Keratinocyte (primary cell): ENCODE results near the gene RNLS. TPM values are rescaled to one million over a fixed set of nuclear protein-coding genes. Genes with fewer than 3 reads are reported as not detected.

ENCODE experiments used
- DNase-seq: peaks from one replicate; pipeline ENCODE4 v3.0.0-alpha.2; 2011; ENCODE audit warnings: low read depth, missing footprints, low spot score
- FAIRE-seq: peaks from 2 replicates; lab custom pipeline; 2011; peaks lifted over from hg19 to GRCh38; lab: Jason Lieb, UNC
- H2AFZ ChIP-seq: 2 replicates; pipeline ENCODE4 v1.6.0; 2012; ENCODE audit warnings: low read length, control low read depth, inconsistent platforms; ENCODE audit not compliant: control insufficient read depth
- H3K27ac ChIP-seq: 2 replicates; pipeline ENCODE4 v1.5.1; 2011; ENCODE audit warnings: low read length; ENCODE audit not compliant: control insufficient read depth, insufficient read depth
- H3K27me3 ChIP-seq: 3 replicates; pipeline ENCODE4 v1.6.0; 2011; ENCODE audit warnings: low read length; ENCODE audit not compliant: control insufficient read depth, insufficient read depth; ENCODE audit errors: extremely low read depth
- H3K36me3 ChIP-seq, 2 experiments: 2 replicates in 1 of 2; 3 replicates in 1 of 2; pipeline ENCODE4 v1.5.1; 2011; ENCODE audit warnings: low read length in 2 of 2, mild to moderate bottlenecking in 1 of 2; ENCODE audit not compliant: control insufficient read depth in 2 of 2, insufficient read depth in 2 of 2; ENCODE audit errors: extremely low read depth in 1 of 2
- H3K4me1 ChIP-seq: 3 replicates; pipeline ENCODE4 v1.5.1; 2011; ENCODE audit warnings: low read length; ENCODE audit not compliant: control insufficient read depth, insufficient read depth; ENCODE audit errors: extremely low read depth
- H3K4me2 ChIP-seq: 3 replicates; pipeline ENCODE4 v1.6.0; 2011; ENCODE audit warnings: low read depth, low read length; ENCODE audit not compliant: control insufficient read depth, insufficient read depth; ENCODE audit errors: extremely low read depth
- H3K4me3 ChIP-seq, 3 experiments: fragments of 200-600 bp in 1 of 3; sonication (generic) in 1 of 3; 2 replicates in 2 of 3; 3 replicates in 1 of 3; pipeline ENCODE4 v1.5.1; 2011 to 2016; ENCODE audit warnings: low read length in 3 of 3, mild to moderate bottlenecking in 3 of 3, control low read depth in 2 of 3, inconsistent platforms in 1 of 3, low read depth in 1 of 3, mixed read lengths in 1 of 3, mixed run types in 1 of 3, moderate library complexity in 1 of 3; ENCODE audit not compliant: control insufficient read depth in 2 of 3, insufficient read depth in 2 of 3; ENCODE audit errors: extremely low read depth in 1 of 3
- H3K79me2 ChIP-seq: 2 replicates; pipeline ENCODE4 v1.6.0; 2012; ENCODE audit warnings: low read length; ENCODE audit not compliant: control insufficient read depth, insufficient read depth
- H3K9ac ChIP-seq: 3 replicates; pipeline ENCODE4 v1.6.0; 2011; ENCODE audit warnings: low read length; ENCODE audit not compliant: control insufficient read depth, insufficient read depth; ENCODE audit errors: extremely low read depth
- H3K9me1 ChIP-seq: 3 replicates; pipeline ENCODE4 v1.6.0; 2011; ENCODE audit warnings: low read length; ENCODE audit not compliant: control insufficient read depth, insufficient read depth; ENCODE audit errors: extremely low read depth
- H3K9me3 ChIP-seq: 2 replicates; pipeline ENCODE4 v1.5.1; 2012; ENCODE audit warnings: low read depth, low read length; ENCODE audit not compliant: control insufficient read depth
- H4K20me1 ChIP-seq: 3 replicates; pipeline ENCODE4 v1.6.0; 2011; ENCODE audit warnings: low read length; ENCODE audit not compliant: control insufficient read depth, insufficient read depth; ENCODE audit errors: extremely low read depth
- EZH2 ChIP-seq: IDR thresholded peaks from one replicate; pipeline ENCODE4 v1.6.1; 2012; ENCODE audit warnings: inconsistent platforms, mild to moderate bottlenecking, low read length, moderate library complexity
- dilution Hi-C: fragments of 300-500 bp; cut with MboI; formaldehyde crosslinking; loops from one replicate; pipeline ENCODE4 v1.7.0; 2020; ENCODE audit warnings: low sequenced_read_pairs; ENCODE audit not compliant: extremely low pct_ligation_motif_present
- polyA plus RNA-seq, 5 experiments: library from polyadenylated mRNA; depleted of rRNA in 3 of 5; stranded (reverse) in 3 of 5; stranded (forward) in 1 of 5; unstranded in 1 of 5; fragments of >200 nt; gene quantifications; 1 replicate in 1 of 5; 2 replicates in 3 of 5; 3 replicates in 1 of 5; pipeline versions ENCODE4 v1.2.1 to v1.2.3, GENCODE V29; 2011 to 2012; ENCODE audit warnings: missing spikeins in 2 of 5, low read depth in 1 of 5, low replicate concordance in 1 of 5
- TF ChIP-seq, protein P1 (sequence below), 3 experiments: IDR thresholded peaks in 1 of 3; conservative IDR thresholded peaks in 1 of 3; optimal IDR thresholded peaks in 1 of 3; 2 replicates in 2 of 3; 3 replicates in 1 of 3; pipeline versions ENCODE3 to v1.5.1; 2011; ENCODE audit warnings: low read length in 3 of 3, mild to moderate bottlenecking in 3 of 3, moderate library complexity in 2 of 3, control low read depth in 1 of 3, inconsistent platforms in 1 of 3; ENCODE audit not compliant: insufficient read depth in 2 of 3; ENCODE audit errors: extremely low read depth in 1 of 3

The RNLS gene
- polyA plus RNA-seq, 1 donor (not counting 4 experiments of a cell fraction or from before 2014, with no cell fraction given), result 6.8 TPM

- FAIRE-seq (no peak), DNase-seq (no peak)
- Histone ChIP-seq H4K20me1 (no peaks in the 10 kb centered on the region), H3K27ac (no peak overlapping the region), H3K9me1 (no peaks in the 10 kb centered on the region), H2AFZ (no peak overlapping the region), H3K79me2 (no peaks in the 10 kb centered on the region), H3K4me3 (no peak overlapping the region), H3K27me3 (no peaks in the 10 kb centered on the region), H3K4me1 (no peaks in the 10 kb centered on the region), H3K9me3 (no peaks in the 10 kb centered on the region), H3K9ac (no peak overlapping the region), H3K36me3 (no peaks in the 10 kb centered on the region), H3K4me2 (no peak overlapping the region)
- TF ChIP-seq, protein P1, sequence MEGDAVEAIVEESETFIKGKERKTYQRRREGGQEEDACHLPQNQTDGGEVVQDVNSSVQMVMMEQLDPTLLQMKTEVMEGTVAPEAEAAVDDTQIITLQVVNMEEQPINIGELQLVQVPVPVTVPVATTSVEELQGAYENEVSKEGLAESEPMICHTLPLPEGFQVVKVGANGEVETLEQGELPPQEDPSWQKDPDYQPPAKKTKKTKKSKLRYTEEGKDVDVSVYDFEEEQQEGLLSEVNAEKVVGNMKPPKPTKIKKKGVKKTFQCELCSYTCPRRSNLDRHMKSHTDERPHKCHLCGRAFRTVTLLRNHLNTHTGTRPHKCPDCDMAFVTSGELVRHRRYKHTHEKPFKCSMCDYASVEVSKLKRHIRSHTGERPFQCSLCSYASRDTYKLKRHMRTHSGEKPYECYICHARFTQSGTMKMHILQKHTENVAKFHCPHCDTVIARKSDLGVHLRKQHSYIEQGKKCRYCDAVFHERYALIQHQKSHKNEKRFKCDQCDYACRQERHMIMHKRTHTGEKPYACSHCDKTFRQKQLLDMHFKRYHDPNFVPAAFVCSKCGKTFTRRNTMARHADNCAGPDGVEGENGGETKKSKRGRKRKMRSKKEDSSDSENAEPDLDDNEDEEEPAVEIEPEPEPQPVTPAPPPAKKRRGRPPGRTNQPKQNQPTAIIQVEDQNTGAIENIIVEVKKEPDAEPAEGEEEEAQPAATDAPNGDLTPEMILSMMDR (optimal IDR thresholded peaks at IDR 0.05 in 1 of 3, IDR thresholded peaks at IDR 0.05 in 1 of 3, conservative IDR thresholded peaks at IDR 0.05 in 1 of 3; ENCODE audit: extremely low read depth in 1 of 3, insufficient read depth in 2 of 3, low read length in 3 of 3), result no peak
- TF ChIP-seq EZH2, result no peak
- dilution Hi-C loops, result no loop called here
These were observed 54.1 kb downstream of the RNLS start for GRCh38 chr10:88528806-88529570.

DNA sequence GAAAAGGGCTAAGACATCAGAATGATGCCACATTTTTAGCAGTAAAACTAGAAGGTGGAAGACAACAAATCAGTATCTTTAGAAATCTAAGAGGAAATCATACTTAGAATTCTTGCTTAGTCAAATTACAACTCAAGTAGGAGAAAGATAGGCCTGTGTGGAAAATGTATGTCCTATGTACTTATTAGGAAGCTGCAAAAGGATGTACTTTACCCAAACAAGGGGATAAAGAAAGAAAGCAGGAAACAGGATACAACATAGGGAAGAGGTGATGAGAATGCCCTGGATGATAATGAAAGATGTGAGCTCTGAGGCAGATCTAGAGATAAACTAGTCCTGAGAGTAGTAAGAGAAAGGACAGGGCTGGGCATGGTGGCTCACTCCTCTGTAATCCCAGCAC, 54.9 kb downstream of the RNLS start:
- no peak for FAIRE-seq
- H3K9me1 ChIP-seq, result no peaks in the 10 kb centered on the region
- no peak overlapping the region for H3K9ac ChIP-seq
- DNase-seq, result no peak
- dilution Hi-C loops, result no loop called here
- no peaks in the 10 kb centered on the region for H3K4me1 ChIP-seq
- H4K20me1 ChIP-seq, result no peaks in the 10 kb centered on the region
- H3K79me2 ChIP-seq, result no peaks in the 10 kb centered on the region
- no peak overlapping the region for H3K27ac ChIP-seq
- TF ChIP-seq EZH2, result no peak
- TF ChIP-seq, protein P1 (optimal IDR thresholded peaks at IDR 0.05 in 1 of 3, IDR thresholded peaks at IDR 0.05 in 1 of 3, conservative IDR thresholded peaks at IDR 0.05 in 1 of 3; ENCODE audit: extremely low read depth in 1 of 3, insufficient read depth in 2 of 3, low read length in 3 of 3), result no peak
- no peak overlapping the region for H3K4me2 ChIP-seq
- H3K27me3 ChIP-seq, result no peaks in the 10 kb centered on the region
- H3K4me3 ChIP-seq, result no peak overlapping the region
- no peaks in the 10 kb centered on the region for H3K9me3 ChIP-seq
- no peaks in the 10 kb centered on the region for H3K36me3 ChIP-seq
- H2AFZ ChIP-seq, result no peak overlapping the region
